IPS DF 6.9 (cell line): Measurements from ENCODE around the gene FBXL13.

ENCODE experiments used
- DNase-seq: peaks from one replicate; pipeline ENCODE4 v3.0.0-alpha.2; 2013; ENCODE audit warnings: low read depth, low spot score
- H3K27ac ChIP-seq: one replicate; pipeline ENCODE4 v1.5.1; 2013; ENCODE audit warnings: low read length, control low read depth
- H3K27me3 ChIP-seq: 2 replicates; pipeline ENCODE4 v1.6.1; 2013; ENCODE audit warnings: mild to moderate bottlenecking, low read length; ENCODE audit not compliant: control insufficient read depth, insufficient read depth
- H3K36me3 ChIP-seq: 2 replicates; pipeline ENCODE4 v1.6.1; 2013; ENCODE audit warnings: low read length; ENCODE audit not compliant: control insufficient read depth, insufficient read depth
- H3K4me1 ChIP-seq: 2 replicates; pipeline ENCODE4 v1.6.1; 2013; ENCODE audit warnings: low read length; ENCODE audit not compliant: control insufficient read depth, insufficient read depth
- H3K4me3 ChIP-seq: 2 replicates; pipeline ENCODE4 v1.5.1; 2013; ENCODE audit warnings: mild to moderate bottlenecking, low read length
- H3K9me3 ChIP-seq: 2 replicates; pipeline ENCODE4 v1.6.1; 2013; ENCODE audit warnings: low read length, inconsistent platforms; ENCODE audit not compliant: control insufficient read depth, insufficient read depth
- WGBS: extraction: QIAGEN DNeasy Blood & Tissue Kit; methylation state at CpG from one replicate; pipeline ENCODE4 v1.1.7; 2013; ENCODE audit warnings: mixed read lengths, missing lambda C conversion rate; ENCODE audit not compliant: insufficient read length, insufficient coverage; 5-methylcytosine and 5-hydroxymethylcytosine counted together

Gene FBXL13

DNA sequence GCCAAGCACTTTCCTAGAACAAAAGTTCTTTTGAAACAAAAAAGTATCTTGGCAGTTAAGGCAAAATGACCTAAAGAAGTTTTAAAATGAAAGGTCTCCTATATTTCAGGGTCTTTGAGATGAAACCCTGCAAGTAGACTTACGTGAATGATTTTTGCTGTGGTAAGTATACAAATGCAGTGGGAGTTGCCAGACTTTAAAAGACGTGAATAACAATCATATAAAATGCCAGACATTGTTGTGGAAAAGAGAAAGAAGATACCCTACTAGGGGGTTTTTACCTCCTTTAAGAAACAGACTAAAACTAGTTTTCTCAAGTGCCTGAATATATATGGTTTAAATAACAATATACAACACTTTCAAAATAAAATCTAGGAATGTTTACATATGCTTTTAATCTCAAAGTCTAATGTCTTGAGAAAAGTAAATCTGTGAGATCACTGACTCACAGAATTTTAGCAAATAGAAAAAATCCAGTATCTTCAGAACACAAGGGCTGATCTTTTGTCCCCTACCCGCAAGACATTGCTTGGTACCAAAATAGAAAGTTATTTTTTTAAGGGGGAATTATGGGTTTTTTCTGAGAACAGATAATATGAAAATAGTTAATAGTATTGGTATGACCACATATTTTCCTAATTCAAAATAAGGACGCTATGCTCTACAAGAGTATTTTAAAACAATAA is 132.3 kb downstream of the FBXL13 start:
- no CpG with 5 or more reads among the region's 4 CpGs for whole genome bisulfite sequencing
- H3K4me3 ChIP-seq, result no peak overlapping the region

DNA sequence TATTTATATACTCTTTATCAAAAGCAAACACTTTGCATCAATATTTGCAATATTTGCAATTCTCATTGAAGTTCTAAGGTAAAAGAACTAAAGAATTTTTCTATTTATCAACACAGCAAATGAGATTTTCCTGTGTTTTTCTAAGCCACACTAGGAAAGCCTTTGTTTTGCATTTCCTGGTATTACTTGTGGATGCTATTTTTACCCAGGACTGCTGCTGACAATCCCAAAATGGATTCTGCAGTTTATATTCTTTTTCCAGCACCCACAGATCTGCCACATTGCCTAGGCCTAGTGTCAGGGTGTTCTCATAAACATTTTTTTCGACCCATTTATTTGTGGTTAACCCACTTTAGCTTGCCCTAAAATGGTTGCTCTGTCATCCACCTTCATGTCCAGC is 135.9 kb downstream of the FBXL13 start:
- H3K4me3 ChIP-seq, result no peak overlapping the region
- H3K4me1 ChIP-seq, result peaks cover 9% of the 10 kb centered on the region
- DNase-seq, result no peak
- H3K36me3 ChIP-seq, result no peaks in the 10 kb centered on the region
- WGBS, result no CpG with 5 or more reads among the region's 1 CpG
- H3K27me3 ChIP-seq, result no peaks in the 10 kb centered on the region
- H3K27ac ChIP-seq, result no peak overlapping the region
- H3K9me3 ChIP-seq, result no peaks in the 10 kb centered on the region

More for the DNA sequence above, 132.3 kb downstream of the FBXL13 start:
- Histone ChIP-seq H3K9me3 (no peaks in the 10 kb centered on the region), H3K36me3 (no peaks in the 10 kb centered on the region), H3K4me1 (peaks cover 6% of the 10 kb centered on the region; the same call in 1 of the 2 replicates), H3K27me3 (no peaks in the 10 kb centered on the region), H3K27ac (no peak overlapping the region)
- DNase-seq, result no peak

DNA sequence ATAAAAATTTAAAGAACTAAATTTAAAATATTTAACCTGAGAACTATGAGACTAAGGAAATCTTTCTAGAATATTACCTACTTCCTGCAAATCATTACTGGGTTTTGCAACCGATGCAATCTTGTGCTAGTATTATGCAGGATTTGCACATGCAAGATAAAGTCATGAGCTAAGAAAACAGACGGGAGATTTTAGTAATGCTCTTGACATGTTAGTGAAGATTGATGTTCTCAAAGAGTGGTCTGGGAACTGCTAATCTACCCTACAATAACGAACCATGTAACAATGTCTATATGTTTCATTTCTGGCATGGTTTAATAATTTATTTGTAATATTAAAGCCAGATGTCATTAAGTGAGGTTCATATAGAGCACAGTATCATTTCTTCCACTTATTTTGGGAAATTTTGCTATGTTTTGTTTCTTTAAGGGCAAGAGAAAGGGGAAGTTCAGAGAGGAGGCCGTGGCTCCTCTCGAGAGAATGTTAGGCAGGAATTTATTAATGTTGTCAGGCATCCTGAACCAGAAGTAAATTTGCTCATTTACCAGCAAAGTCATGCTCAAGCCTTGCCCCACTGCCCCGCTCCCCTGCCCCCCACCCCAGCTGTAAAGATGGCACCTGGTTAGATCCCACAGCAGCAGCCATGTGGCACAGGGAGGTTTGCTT is 139.0 kb downstream of the FBXL13 start:
- H3K36me3 ChIP-seq, result no peaks in the 10 kb centered on the region
- H3K27me3 ChIP-seq, result no peaks in the 10 kb centered on the region
- WGBS, result no CpG with 5 or more reads among the region's 6 CpGs
- H3K4me3 ChIP-seq, result no peak overlapping the region
- H3K9me3 ChIP-seq, result no peaks in the 10 kb centered on the region
- DNase-seq, result no peak
- H3K27ac ChIP-seq, result no peak overlapping the region
- peaks cover 10% of the 10 kb centered on the region for H3K4me1 ChIP-seq

DNA sequence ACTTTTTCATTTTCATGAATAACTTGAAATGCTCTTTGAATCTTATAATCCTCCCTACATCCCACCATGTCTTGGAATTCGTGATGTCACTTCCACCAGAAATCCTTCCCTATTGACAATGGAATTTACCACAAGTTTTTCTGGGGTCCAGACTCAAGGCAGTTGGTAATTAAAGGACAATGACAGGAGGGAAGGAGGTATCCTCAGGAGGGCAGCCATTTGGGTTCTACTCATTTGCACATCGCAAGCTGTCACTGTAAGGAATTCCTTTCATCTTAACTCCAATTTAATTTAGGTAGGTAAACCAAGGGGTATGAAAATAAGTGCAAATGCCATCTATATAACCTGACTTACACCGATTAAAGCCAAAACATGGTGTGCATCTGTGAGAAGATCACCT is 139.9 kb downstream of the FBXL13 start:
- no peaks in the 10 kb centered on the region for H3K27me3 ChIP-seq
- no peak overlapping the region for H3K27ac ChIP-seq
- H3K4me1 ChIP-seq, result peaks cover 10% of the 10 kb centered on the region
- no peak for DNase-seq
- H3K4me3 ChIP-seq, result no peak overlapping the region
- H3K36me3 ChIP-seq, result no peaks in the 10 kb centered on the region
- WGBS, result no CpG with 5 or more reads among the region's 3 CpGs
- no peaks in the 10 kb centered on the region for H3K9me3 ChIP-seq

DNA sequence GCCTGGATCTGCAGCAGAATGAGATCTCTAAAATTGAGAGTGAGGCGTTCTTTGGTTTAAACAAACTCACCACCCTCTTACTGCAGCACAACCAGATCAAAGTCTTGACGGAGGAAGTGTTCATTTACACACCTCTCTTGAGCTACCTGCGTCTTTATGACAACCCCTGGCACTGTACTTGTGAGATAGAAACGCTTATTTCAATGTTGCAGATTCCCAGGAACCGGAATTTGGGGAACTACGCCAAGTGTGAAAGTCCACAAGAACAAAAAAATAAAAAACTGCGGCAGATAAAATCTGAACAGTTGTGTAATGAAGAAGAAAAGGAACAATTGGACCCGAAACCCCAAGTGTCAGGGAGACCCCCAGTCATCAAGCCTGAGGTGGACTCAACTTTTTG is 140.4 kb downstream of the FBXL13 start:
- Histone ChIP-seq H3K27ac (no peak overlapping the region), H3K27me3 (no peaks in the 10 kb centered on the region), H3K4me1 (peaks cover 10% of the 10 kb centered on the region), H3K9me3 (no peaks in the 10 kb centered on the region), H3K4me3 (no peak overlapping the region), H3K36me3 (no peaks in the 10 kb centered on the region)
- no peak for DNase-seq
- WGBS, result no CpG with 5 or more reads among the region's 8 CpGs

DNA sequence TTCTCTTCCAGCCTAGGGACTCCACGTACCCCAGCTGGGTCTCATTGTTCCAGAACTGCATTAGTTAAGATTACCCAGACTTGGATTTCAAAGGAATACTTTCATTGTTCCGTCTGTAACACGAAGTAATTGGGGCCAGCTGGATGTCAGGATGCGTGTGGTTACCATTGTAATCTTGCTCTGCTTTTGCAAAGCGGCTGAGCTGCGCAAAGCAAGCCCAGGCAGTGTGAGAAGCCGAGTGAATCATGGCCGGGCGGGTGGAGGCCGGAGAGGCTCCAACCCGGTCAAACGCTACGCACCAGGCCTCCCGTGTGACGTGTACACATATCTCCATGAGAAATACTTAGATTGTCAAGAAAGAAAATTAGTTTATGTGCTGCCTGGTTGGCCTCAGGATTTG is 140.8 kb downstream of the FBXL13 start:
- Histone ChIP-seq H3K27me3 (no peaks in the 10 kb centered on the region), H3K27ac (no peak overlapping the region), H3K9me3 (no peaks in the 10 kb centered on the region), H3K4me1 (peaks cover 10% of the 10 kb centered on the region), H3K36me3 (no peaks in the 10 kb centered on the region), H3K4me3 (no peak overlapping the region)
- DNase-seq, result no peak
- no CpG with 5 or more reads among the region's 15 CpGs for WGBS

DNA sequence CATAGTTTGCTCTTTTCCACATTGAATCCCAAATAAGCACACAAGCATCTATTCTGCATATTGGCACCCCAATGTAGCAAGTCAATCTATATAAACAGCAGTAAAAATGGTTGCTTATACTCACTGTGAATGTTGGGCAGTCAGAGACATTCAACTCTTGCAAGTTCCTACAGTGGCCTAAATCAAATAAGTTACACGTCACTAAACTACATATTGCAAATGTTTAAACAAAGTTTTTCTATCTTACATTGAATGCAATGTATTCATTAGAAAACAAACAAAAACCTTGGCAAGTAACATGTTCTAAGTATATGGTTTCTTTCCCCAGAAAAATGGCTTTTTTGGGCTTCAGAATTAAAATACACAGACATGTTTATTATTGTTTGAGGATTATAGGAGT is 142.8 kb downstream of the FBXL13 start:
- Histone ChIP-seq H3K27ac (no peak overlapping the region), H3K4me1 (peaks cover 10% of the 10 kb centered on the region), H3K9me3 (no peaks in the 10 kb centered on the region), H3K36me3 (no peaks in the 10 kb centered on the region), H3K27me3 (no peaks in the 10 kb centered on the region), H3K4me3 (no peak overlapping the region)
- DNase-seq, result no peak
- WGBS, result no CpG with 5 or more reads among the region's 1 CpG

DNA sequence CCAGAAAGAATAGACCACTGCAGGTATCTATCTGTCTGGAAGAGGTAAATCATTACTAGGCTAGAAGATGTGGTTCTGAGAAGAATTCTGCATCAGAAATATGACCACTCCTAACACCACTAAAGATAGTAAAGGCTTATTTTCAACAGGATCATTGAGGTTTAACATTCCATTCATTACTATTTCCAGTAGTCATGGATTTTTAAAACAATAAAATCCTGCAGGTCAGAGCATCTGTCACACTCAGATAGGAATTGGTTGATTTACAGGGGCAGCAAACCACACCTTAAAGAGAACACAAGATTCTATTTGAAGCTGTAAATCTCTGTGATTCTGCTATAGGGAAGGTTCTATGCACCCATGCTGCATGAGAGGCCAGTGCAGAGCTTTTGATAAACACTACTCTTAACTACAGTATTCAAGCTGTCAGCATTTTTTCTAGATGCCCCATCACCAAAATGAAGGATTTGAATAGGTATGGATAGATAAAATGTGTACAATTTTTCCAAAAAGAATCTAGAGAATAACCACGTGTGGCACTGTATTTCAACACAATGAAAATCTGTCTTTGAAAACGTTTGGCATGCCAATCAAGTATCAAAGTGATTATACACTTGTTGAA is 147.2 kb downstream of the FBXL13 start:
- Histone ChIP-seq H3K36me3 (no peaks in the 10 kb centered on the region), H3K27ac (no peak overlapping the region), H3K4me1 (0 out of 2 replicates have a peak, but pooled peaks cover 2% of the 10 kb centered on the region), H3K27me3 (no peaks in the 10 kb centered on the region), H3K4me3 (no peak overlapping the region), H3K9me3 (no peaks in the 10 kb centered on the region)
- WGBS, result no CpG with 5 or more reads among the region's 2 CpGs
- no peak for DNase-seq

DNA sequence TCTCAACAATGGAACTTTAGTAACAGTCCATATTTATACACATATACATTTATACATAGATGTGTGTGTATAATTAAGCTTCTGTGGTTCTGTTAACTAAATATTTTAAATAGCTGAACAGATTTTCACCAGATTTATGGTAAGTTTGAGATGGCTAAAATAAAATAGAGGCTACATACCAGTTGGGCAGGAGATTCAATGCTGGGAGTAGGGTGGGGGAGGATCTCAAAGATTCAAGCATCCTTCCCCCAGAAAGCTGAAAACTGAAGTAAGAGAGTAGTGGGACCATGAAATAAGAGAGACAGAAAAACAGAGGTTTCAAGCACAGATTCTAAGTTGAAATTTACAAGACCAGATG is 147.8 kb downstream of the FBXL13 start:
- Histone ChIP-seq H3K36me3 (no peaks in the 10 kb centered on the region), H3K27ac (no peak overlapping the region), H3K9me3 (no peaks in the 10 kb centered on the region), H3K4me1 (0 out of 2 replicates have a peak, but pooled peaks cover 2% of the 10 kb centered on the region), H3K27me3 (no peaks in the 10 kb centered on the region), H3K4me3 (no peak overlapping the region)
- DNase-seq, result no peak

DNA sequence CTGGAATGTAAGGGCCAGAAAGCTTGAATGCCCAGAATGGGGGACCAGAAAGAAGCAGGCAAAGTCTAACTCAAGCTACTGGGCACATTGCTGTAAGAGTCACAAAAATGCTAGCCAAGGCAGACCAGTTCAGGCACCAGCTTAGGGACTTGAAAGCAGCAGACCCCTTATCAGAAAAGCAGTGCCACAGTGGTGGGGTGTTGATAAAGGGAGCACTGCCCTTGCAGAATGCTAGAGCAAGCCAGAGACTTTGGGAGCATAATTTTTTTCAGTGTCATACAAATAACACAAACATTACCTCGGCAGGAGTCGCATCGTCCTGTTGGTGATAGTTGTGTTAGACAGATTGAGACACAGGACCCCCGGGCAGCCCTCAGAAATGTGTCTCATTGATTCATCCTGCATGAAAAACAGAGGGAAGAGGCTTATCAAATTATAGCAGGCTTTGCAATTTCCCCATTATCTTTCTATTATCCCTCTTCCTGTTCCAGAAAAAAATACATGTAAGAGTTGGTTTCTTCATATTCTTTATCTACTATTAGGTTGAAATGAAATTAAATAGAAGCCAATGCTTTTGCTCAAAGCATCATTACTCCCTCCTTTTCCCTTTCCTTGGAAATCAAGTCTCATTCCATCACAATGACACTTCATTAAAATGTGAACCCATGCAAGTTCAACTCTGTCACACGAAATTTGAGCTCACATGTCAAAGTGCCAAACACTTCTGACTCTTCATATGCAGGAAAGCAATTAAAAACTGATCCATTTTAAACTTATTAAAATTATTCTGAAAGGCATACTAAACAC is 148.4 kb downstream of the FBXL13 start:
- DNase-seq, result no peak
- WGBS, result no CpG with 5 or more reads among the region's 5 CpGs
- Histone ChIP-seq H3K4me3 (no peak overlapping the region), H3K4me1 (0 out of 2 replicates have a peak, but pooled peaks cover 2% of the 10 kb centered on the region), H3K36me3 (no peaks in the 10 kb centered on the region), H3K9me3 (no peaks in the 10 kb centered on the region), H3K27ac (no peak overlapping the region), H3K27me3 (no peaks in the 10 kb centered on the region)
